NB4 (cell line): ENCODE data around the gene C22orf23.
"Not testable (repeated sequence)": the region's sequence is repeated elsewhere in the genome, so short reads cannot be mapped to it uniquely, and the experiment has no call there.

Source experiments
- DNase-seq: peaks from one replicate; pipeline ENCODE4 v3.0.0; 2010; ENCODE audit warnings: low read depth
- H3K4me3 ChIP-seq: one replicate; pipeline ENCODE4 v1.5.1; 2011; ENCODE audit warnings: mild to moderate bottlenecking, low read depth, low read length, moderate library complexity
- MYC ChIP-seq: IDR thresholded peaks from 2 replicates; pipeline ENCODE4 v1.6.1; 2011; ENCODE audit warnings: low read depth, low read length
- POLR2A ChIP-seq: IDR thresholded peaks from 2 replicates; pipeline ENCODE4 v1.6.1; 2011; ENCODE audit warnings: mild to moderate bottlenecking; ENCODE audit not compliant: insufficient read length; ENCODE audit errors: extremely low read depth
- TF ChIP-seq, protein P1 (sequence below): IDR thresholded peaks from one replicate; pipeline ENCODE4 v1.5.1; 2012; ENCODE audit warnings: low read depth, low read length
- TF ChIP-seq, protein P2 (sequence below): IDR thresholded peaks from 2 replicates; pipeline ENCODE4 v1.6.1; 2011; ENCODE audit warnings: low read depth, low read length

C22orf23 gene

DNA sequence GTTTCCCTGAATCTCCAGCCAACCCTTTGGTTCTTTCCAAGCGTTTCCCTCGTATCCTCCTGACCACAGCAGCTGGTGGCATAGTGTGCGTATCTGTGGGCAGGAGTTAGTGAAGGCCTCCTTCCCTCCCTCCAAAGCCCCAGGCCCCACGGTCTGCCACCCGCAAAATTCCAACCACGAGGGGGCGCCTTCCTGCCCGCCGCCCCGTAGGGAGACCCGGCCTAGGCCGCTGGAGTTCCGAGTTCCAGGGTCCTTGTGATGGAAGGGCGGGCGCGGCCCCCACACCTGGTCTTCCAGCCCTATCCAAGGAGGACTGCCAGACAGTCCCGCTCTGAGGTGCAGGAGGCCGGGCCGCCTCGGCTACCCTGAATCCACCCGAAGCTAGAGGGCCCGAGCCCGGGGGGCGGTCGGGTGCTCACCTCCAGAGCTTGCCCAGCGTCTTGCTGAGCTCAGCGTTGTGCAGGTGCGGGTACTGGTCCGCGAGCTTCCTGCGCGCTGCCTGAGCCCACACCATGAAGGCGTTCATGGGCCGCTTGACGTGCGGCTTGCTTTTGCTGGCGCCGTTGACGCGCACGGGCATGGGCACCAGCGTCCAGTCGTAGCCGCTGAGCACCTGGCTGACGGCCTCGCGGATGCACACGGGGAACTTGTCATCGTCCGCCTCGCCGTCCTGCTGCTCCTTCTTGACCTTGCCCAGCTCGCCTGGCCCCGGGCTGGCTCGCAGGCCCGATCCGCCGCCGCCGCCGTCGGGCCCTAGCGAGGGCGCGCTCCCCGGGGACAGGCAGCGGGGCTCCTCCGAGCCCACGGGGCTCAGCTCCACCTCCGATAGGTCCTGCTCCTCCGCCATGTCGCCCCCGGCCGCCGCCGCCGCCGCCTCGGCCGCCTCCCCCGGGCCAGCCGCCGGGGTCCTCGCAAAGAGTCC, 29.8 kb upstream of the C22orf23 start:
- no peak overlapping the region for H3K4me3 ChIP-seq
- no peak for DNase-seq
- TF ChIP-seq MYC (no peak), POLR2A (no peak)
- TF ChIP-seq, protein P1, sequence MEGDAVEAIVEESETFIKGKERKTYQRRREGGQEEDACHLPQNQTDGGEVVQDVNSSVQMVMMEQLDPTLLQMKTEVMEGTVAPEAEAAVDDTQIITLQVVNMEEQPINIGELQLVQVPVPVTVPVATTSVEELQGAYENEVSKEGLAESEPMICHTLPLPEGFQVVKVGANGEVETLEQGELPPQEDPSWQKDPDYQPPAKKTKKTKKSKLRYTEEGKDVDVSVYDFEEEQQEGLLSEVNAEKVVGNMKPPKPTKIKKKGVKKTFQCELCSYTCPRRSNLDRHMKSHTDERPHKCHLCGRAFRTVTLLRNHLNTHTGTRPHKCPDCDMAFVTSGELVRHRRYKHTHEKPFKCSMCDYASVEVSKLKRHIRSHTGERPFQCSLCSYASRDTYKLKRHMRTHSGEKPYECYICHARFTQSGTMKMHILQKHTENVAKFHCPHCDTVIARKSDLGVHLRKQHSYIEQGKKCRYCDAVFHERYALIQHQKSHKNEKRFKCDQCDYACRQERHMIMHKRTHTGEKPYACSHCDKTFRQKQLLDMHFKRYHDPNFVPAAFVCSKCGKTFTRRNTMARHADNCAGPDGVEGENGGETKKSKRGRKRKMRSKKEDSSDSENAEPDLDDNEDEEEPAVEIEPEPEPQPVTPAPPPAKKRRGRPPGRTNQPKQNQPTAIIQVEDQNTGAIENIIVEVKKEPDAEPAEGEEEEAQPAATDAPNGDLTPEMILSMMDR: no peak
- TF ChIP-seq, protein P2, sequence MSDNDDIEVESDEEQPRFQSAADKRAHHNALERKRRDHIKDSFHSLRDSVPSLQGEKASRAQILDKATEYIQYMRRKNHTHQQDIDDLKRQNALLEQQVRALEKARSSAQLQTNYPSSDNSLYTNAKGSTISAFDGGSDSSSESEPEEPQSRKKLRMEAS: no peak

DNA sequence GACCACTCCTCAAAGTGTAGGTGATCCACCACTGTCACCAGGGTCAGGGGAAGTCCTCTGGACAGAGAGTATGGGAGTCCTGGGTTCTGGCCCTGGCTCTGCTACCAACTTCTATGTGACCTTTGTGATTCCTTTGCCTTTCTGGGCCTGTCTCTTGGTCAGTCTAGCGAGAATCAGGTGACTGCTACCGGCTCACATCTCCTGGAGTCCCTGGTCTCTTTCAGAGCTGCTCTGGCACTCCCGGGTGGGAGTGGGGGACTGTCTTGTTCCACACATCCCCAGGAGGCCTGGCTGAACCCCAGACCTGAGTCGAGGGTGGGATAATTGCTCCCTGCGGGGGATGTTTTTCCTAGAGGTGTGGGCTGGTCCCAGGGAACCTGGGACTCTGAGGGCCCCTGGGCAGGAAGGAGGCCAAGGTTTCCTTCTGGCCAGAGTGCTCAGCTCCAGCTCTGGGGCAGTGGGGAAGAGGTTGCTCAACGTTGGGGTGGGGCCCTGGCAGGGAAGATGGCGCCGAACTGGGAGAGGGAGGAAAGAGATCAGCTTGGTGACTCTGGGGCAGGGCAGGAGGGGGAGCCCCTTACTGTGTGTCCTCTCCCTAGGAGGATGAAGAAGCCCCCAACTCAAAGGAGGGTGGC, 28.9 kb upstream of the C22orf23 start:
- H3K4me3 ChIP-seq: no peak overlapping the region
- DNase-seq: no peak
- TF ChIP-seq POLR2A: no peak
- TF ChIP-seq, protein P1: no peak
- TF ChIP-seq MYC: no peak
- TF ChIP-seq, protein P2: no peak

DNA sequence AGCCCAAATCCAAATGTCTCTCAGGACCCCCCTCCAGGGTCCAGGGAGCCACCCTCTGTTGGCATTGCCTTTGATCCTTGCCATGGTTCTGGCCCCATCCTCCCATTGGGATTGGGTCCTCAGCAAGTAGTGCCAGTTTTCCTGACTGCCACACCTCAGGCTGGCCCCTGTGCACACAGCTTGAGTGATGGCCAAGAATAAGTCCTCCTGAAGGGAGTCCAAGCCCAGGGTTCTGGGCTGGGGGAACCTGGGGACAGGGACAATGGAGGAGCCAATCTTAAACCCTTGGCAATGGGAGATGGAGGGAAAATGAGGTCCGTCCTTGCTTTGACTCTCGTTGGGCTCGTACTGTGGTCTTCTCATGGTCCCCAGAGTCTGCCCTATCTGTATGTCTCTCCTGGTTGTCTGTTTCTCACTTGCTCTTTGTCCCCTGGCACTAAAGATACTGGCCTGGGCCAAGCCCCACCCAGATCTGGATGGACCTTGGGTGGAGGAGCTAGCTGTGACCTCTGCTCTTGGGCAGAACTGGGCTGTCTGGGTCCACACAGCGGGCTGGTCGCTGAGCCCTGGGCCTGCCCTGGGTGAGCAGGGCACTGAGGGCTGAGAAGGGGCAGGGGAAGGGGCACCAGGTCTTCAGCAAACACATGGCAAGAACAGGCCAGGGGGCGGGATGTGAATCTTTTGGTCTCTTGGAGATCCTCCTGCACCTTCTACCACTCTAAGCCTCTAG, 28.0 kb upstream of the C22orf23 start:
- TF ChIP-seq, protein P1: no peak
- TF ChIP-seq, protein P2: no peak
- TF ChIP-seq MYC (no peak), POLR2A (no peak)
- H3K4me3 ChIP-seq: no peak overlapping the region
- no peak for DNase-seq

DNA sequence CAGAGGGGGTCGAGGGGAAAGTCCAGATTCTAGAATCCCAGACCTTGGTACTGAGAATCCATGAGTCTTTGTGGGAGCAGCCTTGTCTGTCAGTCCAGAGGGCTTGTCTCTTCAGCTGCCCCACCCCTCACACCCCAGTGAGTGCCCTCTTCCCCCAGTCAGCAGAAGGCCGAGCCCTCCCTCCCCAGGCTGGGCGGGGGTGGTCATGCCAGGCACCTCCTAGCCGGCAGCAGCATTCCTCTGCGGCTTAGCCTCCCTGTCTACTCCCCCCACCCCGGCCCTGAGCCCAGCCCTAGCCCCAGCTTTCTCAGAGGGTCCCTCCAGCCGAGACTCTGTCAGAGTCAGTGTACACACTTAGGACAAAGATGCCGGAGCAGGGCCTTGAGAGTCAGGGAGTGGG, 26.4 kb upstream of the C22orf23 start:
- H3K4me3 ChIP-seq: no peak overlapping the region
- no peak for DNase-seq
- TF ChIP-seq, protein P1: no peak
- TF ChIP-seq, protein P2: no peak
- TF ChIP-seq POLR2A (no peak), MYC (no peak)

DNA sequence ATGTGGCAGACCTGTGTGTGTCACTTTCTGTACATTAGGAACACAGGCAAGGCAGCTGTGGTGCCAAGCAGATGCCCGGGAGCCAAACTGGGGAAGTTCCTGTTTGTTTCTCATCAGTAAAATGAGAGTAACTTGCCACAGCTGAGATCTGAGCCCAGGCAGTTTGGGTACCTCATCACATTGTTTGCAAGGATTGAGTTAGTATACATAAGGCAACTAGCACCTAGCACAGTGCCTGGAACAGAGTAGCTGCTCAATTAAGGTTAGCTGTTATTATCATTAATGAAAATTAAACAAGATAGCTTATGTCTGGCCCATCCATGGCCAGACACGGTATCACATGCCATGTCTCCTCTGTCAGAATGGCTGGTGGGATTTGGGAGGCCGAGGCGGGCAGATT, 23.1 kb upstream of the C22orf23 start:
- DNase-seq: no peak
- TF ChIP-seq, protein P2: no peak
- TF ChIP-seq POLR2A (no peak), MYC (no peak)
- TF ChIP-seq, protein P1: no peak
- no peak overlapping the region for H3K4me3 ChIP-seq

DNA sequence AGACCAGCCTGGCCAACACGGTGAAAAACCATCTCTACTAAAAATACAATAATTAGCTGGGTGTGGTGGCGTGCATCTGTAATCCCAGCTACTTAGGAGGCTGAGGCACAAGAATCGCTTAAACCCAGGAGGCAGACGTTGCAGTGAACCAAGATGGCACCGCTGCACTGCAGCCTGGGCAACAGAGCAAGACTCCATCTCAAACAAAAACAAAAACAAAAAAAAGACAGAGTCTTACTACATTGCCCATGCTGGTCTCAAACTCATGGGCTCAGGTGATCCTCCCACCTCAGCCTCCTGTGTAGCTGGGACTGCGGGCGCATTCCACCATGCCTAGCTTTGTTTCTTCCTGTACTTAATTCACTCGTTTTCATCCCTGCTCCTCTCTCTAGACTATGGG, 22.6 kb upstream of the C22orf23 start:
- H3K4me3 ChIP-seq, DNase-seq: not testable (repeated sequence)
